Measurements from ENCODE around the gene ADRB2. TPM values are rescaled to one million over a fixed set of nuclear protein-coding genes. Genes with fewer than 3 reads are reported as not detected.

Gene ADRB2
- total RNA-seq, 6 experiments from 2014 or later = 0.99 to 2.8 (median 1.8) TPM

- WGBS (ENCODE audit: insufficient coverage, low coverage, low lambda C conversion rate, missing lambda C conversion rate) = 94% methylated on average over 2 of the region's 2 CpGs
- DNase-seq = no peak
- ATAC-seq = no peak
- Histone ChIP-seq H3K9me3 (no peaks in the 10 kb centered on the region), H3K36me3 (no peaks in the 10 kb centered on the region), H3K27me3 (no peaks in the 10 kb centered on the region), H3K4me1 (no peaks in the 10 kb centered on the region), H3K27ac (no peak overlapping the region), H3K4me3 (no peak overlapping the region)
- intact Hi-C loops (cut with DNase I) = no loop called here
- no peak for TF ChIP-seq POLR2A (IDR thresholded peaks at IDR 0.05)
- no peak for TF ChIP-seq CTCF (IDR thresholded peaks at IDR 0.05)
Observed at GRCh38 chr5:148791696-148792095, 34.7 kb upstream of the ADRB2 start.

- no peak for TF ChIP-seq CTCF (IDR thresholded peaks at IDR 0.05)
- Histone ChIP-seq H3K27me3 (no peaks in the 10 kb centered on the region), H3K27ac (no peak overlapping the region), H3K9me3 (no peaks in the 10 kb centered on the region), H3K4me3 (no peak overlapping the region), H3K4me1 (no peaks in the 10 kb centered on the region), H3K36me3 (no peaks in the 10 kb centered on the region)
- DNase-seq (no peak), ATAC-seq (no peak)
- intact Hi-C loops (cut with DNase I) = no loop called here
- WGBS (ENCODE audit: insufficient coverage, low coverage, low lambda C conversion rate, missing lambda C conversion rate) = 63% methylated on average over 1 of the region's 4 CpGs
Observed at GRCh38 chr5:148792744-148793143, 33.7 kb upstream of the ADRB2 start.

DNA sequence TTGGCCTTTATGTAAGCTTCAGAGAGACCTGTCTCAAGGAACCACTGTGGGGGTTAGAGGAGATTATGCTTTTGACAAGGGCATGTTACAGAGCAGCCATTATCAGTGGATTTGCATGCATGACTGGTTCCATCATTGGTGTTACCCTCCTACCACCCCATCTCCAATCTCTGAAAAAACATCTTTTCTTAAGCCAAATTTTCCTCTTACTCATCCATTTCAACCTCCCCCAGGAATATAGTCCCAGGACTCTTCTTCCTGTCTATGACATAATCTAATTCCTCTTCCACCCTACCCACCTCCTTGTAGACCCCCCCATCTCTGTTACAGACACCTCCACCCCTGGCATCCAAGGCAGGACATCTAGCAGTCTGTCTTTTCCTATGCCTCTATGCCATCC, 33.1 kb upstream of the ADRB2 start:
- intact Hi-C loops (cut with DNase I) = no loop called here
- Histone ChIP-seq H3K9me3 (no peaks in the 10 kb centered on the region), H3K4me1 (no peaks in the 10 kb centered on the region), H3K27ac (no peak overlapping the region), H3K36me3 (no peaks in the 10 kb centered on the region), H3K27me3 (no peaks in the 10 kb centered on the region), H3K4me3 (no peak overlapping the region)
- TF ChIP-seq POLR2A (IDR thresholded peaks at IDR 0.05) = no peak
- TF ChIP-seq CTCF (IDR thresholded peaks at IDR 0.05) = no peak
- DNase-seq (no peak), ATAC-seq (no peak)

- 90% methylated on average over 1 of the region's 1 CpG for WGBS (ENCODE audit: insufficient coverage, low coverage, low lambda C conversion rate, missing lambda C conversion rate)
- no peak for DNase-seq
- Histone ChIP-seq H3K27ac (no peak overlapping the region), H3K9me3 (no peaks in the 10 kb centered on the region), H3K4me1 (no peaks in the 10 kb centered on the region), H3K36me3 (no peaks in the 10 kb centered on the region), H3K4me3 (no peak overlapping the region), H3K27me3 (no peaks in the 10 kb centered on the region)
- no peak for TF ChIP-seq CTCF (IDR thresholded peaks at IDR 0.05)
- no peak for ATAC-seq
- intact Hi-C loops (cut with DNase I) = no loop called here
Observed at GRCh38 chr5:148794275-148794674, 32.1 kb upstream of the ADRB2 start.

Data from right lobe of liver (tissue), 6 donors.